Measurements from ENCODE around the gene RFX6. TPM values are rescaled to one million over a fixed set of nuclear protein-coding genes. Genes with fewer than 3 reads are reported as not detected.

RFX6 gene
- total RNA-seq, 1 experiment from 2014 or later = not detected

DNA sequence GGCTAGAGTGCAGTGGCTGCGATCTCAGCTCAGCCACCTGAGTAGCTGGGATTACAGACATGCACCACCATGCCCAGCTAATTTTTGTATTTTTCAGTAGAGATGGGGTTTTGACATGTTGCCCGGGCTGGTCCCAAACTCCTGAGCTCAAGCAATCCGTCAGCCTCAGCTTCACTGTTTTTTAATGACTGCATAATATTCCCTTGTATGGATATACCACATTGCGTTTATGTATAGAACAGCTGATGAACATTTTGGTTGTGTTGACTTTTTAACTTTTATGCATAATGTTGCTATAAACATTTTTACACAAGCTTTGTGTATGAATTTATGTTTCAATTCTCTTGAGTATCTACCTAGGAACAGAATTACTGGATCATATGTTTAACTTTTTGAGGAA is 4.3 kb upstream of the RFX6 start:
- CTCF ChIA-PET = no interaction called here
- H3K27me3 ChIP-seq (ENCODE audit: insufficient read depth, low read depth) = peaks cover 30% of the 10 kb centered on the region
- BruUV-seq (replicated peaks) = no TSS peak
- no peaks in the 10 kb centered on the region for H3K36me3 ChIP-seq (ENCODE audit: low read depth)
- H3K79me2 ChIP-seq (ENCODE audit: low read depth) = no peaks in the 10 kb centered on the region
- no peaks in the 10 kb centered on the region for H3F3A ChIP-seq (ENCODE audit: insufficient read depth, low read depth)
- H3K4me3 ChIP-seq = no peak overlapping the region
- no peaks in the 10 kb centered on the region for H3K4me1 ChIP-seq (replicated peaks; ENCODE audit: insufficient read depth)
- TF ChIP-seq, protein P1, sequence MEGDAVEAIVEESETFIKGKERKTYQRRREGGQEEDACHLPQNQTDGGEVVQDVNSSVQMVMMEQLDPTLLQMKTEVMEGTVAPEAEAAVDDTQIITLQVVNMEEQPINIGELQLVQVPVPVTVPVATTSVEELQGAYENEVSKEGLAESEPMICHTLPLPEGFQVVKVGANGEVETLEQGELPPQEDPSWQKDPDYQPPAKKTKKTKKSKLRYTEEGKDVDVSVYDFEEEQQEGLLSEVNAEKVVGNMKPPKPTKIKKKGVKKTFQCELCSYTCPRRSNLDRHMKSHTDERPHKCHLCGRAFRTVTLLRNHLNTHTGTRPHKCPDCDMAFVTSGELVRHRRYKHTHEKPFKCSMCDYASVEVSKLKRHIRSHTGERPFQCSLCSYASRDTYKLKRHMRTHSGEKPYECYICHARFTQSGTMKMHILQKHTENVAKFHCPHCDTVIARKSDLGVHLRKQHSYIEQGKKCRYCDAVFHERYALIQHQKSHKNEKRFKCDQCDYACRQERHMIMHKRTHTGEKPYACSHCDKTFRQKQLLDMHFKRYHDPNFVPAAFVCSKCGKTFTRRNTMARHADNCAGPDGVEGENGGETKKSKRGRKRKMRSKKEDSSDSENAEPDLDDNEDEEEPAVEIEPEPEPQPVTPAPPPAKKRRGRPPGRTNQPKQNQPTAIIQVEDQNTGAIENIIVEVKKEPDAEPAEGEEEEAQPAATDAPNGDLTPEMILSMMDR (conservative IDR thresholded peaks at IDR 0.05) = no peak
- TF ChIP-seq EZH2 (IDR thresholded peaks at IDR 0.05; ENCODE audit: low read depth) = no peak
- POLR2A ChIA-PET (ENCODE audit: unreplicated experiment) = no interaction called here
- intact Hi-C loops (cut with micrococcal nuclease; ENCODE audit: unreplicated experiment) = no loop called here
- no peak overlapping the region for H3K27ac ChIP-seq
- H2AFZ ChIP-seq = no peak overlapping the region
- no peaks in the 10 kb centered on the region for H3K9me3 ChIP-seq (ENCODE audit: insufficient read depth, low read depth)
- DNase-seq = no peak
- no peaks in the 10 kb centered on the region for H3K9me2 ChIP-seq (ENCODE audit: insufficient read depth)
- H4K20me1 ChIP-seq (ENCODE audit: insufficient read depth) = no peaks in the 10 kb centered on the region
- no peak overlapping the region for H3K4me2 ChIP-seq

DNA sequence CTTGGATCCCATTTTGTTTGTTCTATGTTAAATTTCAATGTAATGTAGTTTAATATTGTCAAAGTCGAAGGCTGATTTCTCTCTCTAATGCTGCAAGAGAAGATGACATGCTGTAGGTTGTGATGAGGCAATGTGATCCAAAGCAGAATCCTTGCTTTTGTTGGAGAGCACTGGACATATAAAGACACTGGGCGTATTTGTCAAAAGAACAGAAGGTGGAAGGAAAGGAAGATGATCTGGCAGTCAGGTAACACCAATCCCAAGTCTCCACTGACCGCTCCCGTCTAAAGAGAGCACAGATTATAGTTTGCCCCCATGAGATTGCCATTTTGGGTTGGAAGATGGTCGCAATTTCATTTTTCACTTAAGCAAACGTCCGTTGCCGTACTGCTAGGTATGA is 935 bp upstream of the RFX6 start:
- ChIA-PET POLR2A (ENCODE audit: unreplicated experiment) (no interaction called here), CTCF (no interaction called here)
- Histone ChIP-seq H3K27me3 (ENCODE audit: insufficient read depth, low read depth) (peaks cover 34% of the 10 kb centered on the region), H2AFZ (no peak overlapping the region), H3K79me2 (ENCODE audit: low read depth) (no peaks in the 10 kb centered on the region), H3K27ac (no peak overlapping the region), H3F3A (ENCODE audit: insufficient read depth, low read depth) (no peaks in the 10 kb centered on the region), H3K4me1 (replicated peaks; ENCODE audit: insufficient read depth) (no peaks in the 10 kb centered on the region), H4K20me1 (ENCODE audit: insufficient read depth) (no peaks in the 10 kb centered on the region), H3K36me3 (ENCODE audit: low read depth) (no peaks in the 10 kb centered on the region), H3K4me3 (no peak overlapping the region), H3K4me2 (peak overlapping the region; percentile 72; the same call in 1 of the 2 replicates), H3K9me2 (ENCODE audit: insufficient read depth) (no peaks in the 10 kb centered on the region), H3K9me3 (ENCODE audit: insufficient read depth, low read depth) (no peaks in the 10 kb centered on the region)
- DNase-seq = no peak
- intact Hi-C loops (cut with micrococcal nuclease; ENCODE audit: unreplicated experiment) = no loop called here
- BruUV-seq (replicated peaks) = no TSS peak
- TF ChIP-seq EZH2 (IDR thresholded peaks at IDR 0.05; ENCODE audit: low read depth) = no peak
- TF ChIP-seq, protein P1 (conservative IDR thresholded peaks at IDR 0.05) = no peak

DNA sequence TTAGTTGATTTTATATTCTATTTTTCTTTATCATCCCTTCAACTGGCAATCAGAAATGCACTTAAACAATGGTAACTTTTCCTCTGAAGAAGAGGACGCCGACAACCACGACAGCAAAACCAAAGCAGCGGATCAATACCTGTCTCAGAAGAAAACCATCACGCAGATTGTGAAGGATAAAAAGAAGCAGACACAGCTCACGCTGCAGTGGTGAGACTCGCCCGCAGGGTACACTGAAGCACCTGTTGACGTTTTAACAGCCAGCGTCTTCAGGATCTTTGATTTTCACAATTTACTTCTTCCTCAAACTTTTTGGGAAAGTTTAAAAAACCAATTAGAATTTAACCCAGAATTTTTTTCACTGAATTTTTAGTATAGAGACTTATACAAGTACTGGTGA is 701 bp downstream of the RFX6 start:
- Histone ChIP-seq H3K79me2 (ENCODE audit: low read depth) (no peaks in the 10 kb centered on the region), H3K27me3 (ENCODE audit: insufficient read depth, low read depth) (peaks cover 34% of the 10 kb centered on the region), H2AFZ (no peak overlapping the region), H3K27ac (no peak overlapping the region), H3K4me1 (replicated peaks; ENCODE audit: insufficient read depth) (no peaks in the 10 kb centered on the region), H3K9me2 (ENCODE audit: insufficient read depth) (no peaks in the 10 kb centered on the region), H3K36me3 (ENCODE audit: low read depth) (no peaks in the 10 kb centered on the region), H3K4me2 (peak overlapping the region; percentile 72), H4K20me1 (ENCODE audit: insufficient read depth) (no peaks in the 10 kb centered on the region), H3F3A (ENCODE audit: insufficient read depth, low read depth) (no peaks in the 10 kb centered on the region), H3K4me3 (no peak overlapping the region; the same call in 1 of the 2 replicates), H3K9me3 (ENCODE audit: insufficient read depth, low read depth) (no peaks in the 10 kb centered on the region)
- ChIA-PET CTCF (no interaction called here), POLR2A (ENCODE audit: unreplicated experiment) (no interaction called here)
- intact Hi-C loops (cut with micrococcal nuclease; ENCODE audit: unreplicated experiment) = no loop called here
- BruUV-seq (replicated peaks) = no TSS peak
- no peak for DNase-seq
- no peak for TF ChIP-seq EZH2 (IDR thresholded peaks at IDR 0.05; ENCODE audit: low read depth)
- TF ChIP-seq, protein P1 (conservative IDR thresholded peaks at IDR 0.05) = no peak

Measured in PC-9 (cell line).